Measurements from ENCODE around the gene CCDC187. TPM values are rescaled to one million over a fixed set of nuclear protein-coding genes. Genes with fewer than 3 reads are reported as not detected.

CCDC187 gene
- total and polyA plus RNA-seq, 2 of the 13 experiments (the other 11 are each of a cell fraction or from before 2014, with no cell fraction given): 0.03 to 0.13 TPM

DNA sequence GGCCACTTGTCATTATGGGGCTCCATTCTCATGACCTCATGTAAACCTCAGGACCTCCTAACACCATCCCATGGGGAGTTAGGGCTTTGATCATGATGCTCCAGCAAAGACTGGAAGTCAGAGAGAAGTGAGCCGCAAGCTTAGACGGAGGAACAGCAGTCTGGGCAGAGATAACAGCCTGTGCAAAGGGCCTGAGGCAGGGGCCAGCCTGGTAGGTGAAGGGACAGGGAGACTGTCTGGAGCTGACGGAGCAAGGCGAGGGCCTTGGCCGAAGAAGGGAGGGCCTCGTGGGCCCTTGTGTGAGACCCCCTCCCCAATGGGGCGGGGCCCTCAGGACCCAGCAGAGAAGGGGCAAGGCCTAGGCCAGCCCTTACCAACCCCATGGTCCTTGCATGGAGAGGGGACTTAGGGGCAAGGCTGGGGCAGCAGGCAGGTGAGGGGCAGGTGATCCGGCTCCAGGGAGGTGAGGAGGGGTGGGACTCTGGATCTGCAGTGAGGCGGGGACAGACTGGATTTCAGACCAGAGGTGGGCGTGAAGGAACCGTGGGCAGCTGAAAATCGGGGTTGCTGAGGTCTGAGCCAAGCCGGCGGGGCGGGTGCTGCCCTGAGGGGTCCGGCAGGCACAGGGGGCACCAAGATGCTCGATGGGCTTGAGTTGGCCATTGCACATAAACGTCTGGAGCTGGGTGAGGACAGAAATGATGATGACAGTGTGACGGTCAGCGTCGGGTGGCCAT is 40.8 kb upstream of the CCDC187 start (continued):
- TF ChIP-seq FLYWCH1 (CRISPR knock-in tag; IDR thresholded peaks at IDR 0.05) (0 out of 2 replicates have a peak, but pooled peaks have one; percentile 43), PCBP1 (IDR thresholded peaks at IDR 0.05; ENCODE audit: borderline replicate concordance, low read depth, low read length) (0 out of 2 replicates have a peak, but pooled peaks have one; percentile 16), ZMYM3 (CRISPR knock-in tag; IDR thresholded peaks at IDR 0.05) (peak; percentile 80)

DNA sequence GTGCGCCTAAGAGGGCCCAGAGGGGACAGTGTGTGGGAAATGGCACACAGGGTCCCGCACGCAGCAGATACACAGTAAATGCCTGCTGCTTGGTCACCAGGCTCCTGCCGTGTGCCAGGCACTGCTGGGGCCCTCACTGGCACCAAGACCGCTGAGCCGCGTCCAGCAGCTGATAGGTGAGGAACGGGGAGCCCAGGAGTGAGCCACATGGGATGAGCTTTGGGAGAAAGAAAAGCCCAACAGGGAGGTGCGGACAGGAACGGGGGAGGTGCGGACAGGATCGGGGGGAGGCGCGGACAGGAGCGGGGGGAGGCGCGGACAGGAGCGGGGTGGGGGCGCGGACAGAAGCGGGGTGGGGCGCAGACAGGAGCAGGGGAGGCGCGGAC is 40.0 kb upstream of the CCDC187 start:
- Histone ChIP-seq H3K27ac (ENCODE audit: extremely low read length, insufficient read depth, low read length) (no peak overlapping the region), H3K4me1 (ENCODE audit: insufficient read depth, low read length) (peaks cover 64% of the 10 kb centered on the region), H3K9me3 (ENCODE audit: low read length) (no peaks in the 10 kb centered on the region), H3K4me2 (ENCODE audit: low read depth, low read length) (no peak overlapping the region), H2AFZ (ENCODE audit: low read length) (no peak overlapping the region), H3K9ac (ENCODE audit: insufficient read depth, low read depth, low read length) (no peak overlapping the region), H3K79me2 (ENCODE audit: insufficient read depth, low read length) (no peaks in the 10 kb centered on the region), H4K20me1 (ENCODE audit: insufficient read depth, low read length) (no peaks in the 10 kb centered on the region), H3K36me3 (replicated peaks in 1 of 2; ENCODE audit: control insufficient read depth in 1 of 2, insufficient read depth in 2 of 2, low read length in 2 of 2) (no peaks in the 10 kb centered on the region), H3K4me3 (replicated peaks in 1 of 3; ENCODE audit: insufficient read depth in 1 of 3, low read depth in 2 of 3, low read length in 3 of 3) (no peak overlapping the region), H3K27me3 (ENCODE audit: control insufficient read depth in 1 of 2, insufficient read depth in 2 of 2, low read length in 2 of 2) (peaks cover 0 to 9% of the 10 kb centered on the region in 2 experiments; a peak in 2 of 5 replicates)
- WGBS (ENCODE audit: low lambda C conversion rate): 84% methylated on average over 24 of the region's 24 CpGs
- ChIA-PET POLR2A (interaction anchor here (2.9 kb wide), 1 partner anchor 19 kb away, joined by 73 read pairs; the partner anchor contains the start of gene DNLZ), CTCF (ENCODE audit: low intra/inter-chr PET ratio, low total read pairs) (no interaction called here)
- TF ChIP-seq, protein P1, sequence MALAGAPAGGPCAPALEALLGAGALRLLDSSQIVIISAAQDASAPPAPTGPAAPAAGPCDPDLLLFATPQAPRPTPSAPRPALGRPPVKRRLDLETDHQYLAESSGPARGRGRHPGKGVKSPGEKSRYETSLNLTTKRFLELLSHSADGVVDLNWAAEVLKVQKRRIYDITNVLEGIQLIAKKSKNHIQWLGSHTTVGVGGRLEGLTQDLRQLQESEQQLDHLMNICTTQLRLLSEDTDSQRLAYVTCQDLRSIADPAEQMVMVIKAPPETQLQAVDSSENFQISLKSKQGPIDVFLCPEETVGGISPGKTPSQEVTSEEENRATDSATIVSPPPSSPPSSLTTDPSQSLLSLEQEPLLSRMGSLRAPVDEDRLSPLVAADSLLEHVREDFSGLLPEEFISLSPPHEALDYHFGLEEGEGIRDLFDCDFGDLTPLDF (CRISPR knock-in tag; IDR thresholded peaks at IDR 0.05): no peak
- TF ChIP-seq EEA1 (CRISPR knock-in tag; IDR thresholded peaks at IDR 0.05; ENCODE audit: borderline replicate concordance) (no peak), PLRG1 (conservative IDR thresholded peaks at IDR 0.05) (no peak), ZSCAN12 (CRISPR knock-in tag; IDR thresholded peaks at IDR 0.05) (no peak), LCORL (IDR thresholded peaks at IDR 0.05) (no peak), LCORL (CRISPR knock-in tag; IDR thresholded peaks at IDR 0.05) (no peak), RORA (CRISPR knock-in tag; IDR thresholded peaks at IDR 0.05) (no peak), ZNF891 (CRISPR knock-in tag; IDR thresholded peaks at IDR 0.05) (no peak)
- TF ChIP-seq, protein P2, sequence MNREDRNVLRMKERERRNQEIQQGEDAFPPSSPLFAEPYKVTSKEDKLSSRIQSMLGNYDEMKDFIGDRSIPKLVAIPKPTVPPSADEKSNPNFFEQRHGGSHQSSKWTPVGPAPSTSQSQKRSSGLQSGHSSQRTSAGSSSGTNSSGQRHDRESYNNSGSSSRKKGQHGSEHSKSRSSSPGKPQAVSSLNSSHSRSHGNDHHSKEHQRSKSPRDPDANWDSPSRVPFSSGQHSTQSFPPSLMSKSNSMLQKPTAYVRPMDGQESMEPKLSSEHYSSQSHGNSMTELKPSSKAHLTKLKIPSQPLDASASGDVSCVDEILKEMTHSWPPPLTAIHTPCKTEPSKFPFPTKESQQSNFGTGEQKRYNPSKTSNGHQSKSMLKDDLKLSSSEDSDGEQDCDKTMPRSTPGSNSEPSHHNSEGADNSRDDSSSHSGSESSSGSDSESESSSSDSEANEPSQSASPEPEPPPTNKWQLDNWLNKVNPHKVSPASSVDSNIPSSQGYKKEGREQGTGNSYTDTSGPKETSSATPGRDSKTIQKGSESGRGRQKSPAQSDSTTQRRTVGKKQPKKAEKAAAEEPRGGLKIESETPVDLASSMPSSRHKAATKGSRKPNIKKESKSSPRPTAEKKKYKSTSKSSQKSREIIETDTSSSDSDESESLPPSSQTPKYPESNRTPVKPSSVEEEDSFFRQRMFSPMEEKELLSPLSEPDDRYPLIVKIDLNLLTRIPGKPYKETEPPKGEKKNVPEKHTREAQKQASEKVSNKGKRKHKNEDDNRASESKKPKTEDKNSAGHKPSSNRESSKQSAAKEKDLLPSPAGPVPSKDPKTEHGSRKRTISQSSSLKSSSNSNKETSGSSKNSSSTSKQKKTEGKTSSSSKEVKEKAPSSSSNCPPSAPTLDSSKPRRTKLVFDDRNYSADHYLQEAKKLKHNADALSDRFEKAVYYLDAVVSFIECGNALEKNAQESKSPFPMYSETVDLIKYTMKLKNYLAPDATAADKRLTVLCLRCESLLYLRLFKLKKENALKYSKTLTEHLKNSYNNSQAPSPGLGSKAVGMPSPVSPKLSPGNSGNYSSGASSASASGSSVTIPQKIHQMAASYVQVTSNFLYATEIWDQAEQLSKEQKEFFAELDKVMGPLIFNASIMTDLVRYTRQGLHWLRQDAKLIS (CRISPR knock-in tag; IDR thresholded peaks at IDR 0.05): no peak
- TF ChIP-seq, protein P3, sequence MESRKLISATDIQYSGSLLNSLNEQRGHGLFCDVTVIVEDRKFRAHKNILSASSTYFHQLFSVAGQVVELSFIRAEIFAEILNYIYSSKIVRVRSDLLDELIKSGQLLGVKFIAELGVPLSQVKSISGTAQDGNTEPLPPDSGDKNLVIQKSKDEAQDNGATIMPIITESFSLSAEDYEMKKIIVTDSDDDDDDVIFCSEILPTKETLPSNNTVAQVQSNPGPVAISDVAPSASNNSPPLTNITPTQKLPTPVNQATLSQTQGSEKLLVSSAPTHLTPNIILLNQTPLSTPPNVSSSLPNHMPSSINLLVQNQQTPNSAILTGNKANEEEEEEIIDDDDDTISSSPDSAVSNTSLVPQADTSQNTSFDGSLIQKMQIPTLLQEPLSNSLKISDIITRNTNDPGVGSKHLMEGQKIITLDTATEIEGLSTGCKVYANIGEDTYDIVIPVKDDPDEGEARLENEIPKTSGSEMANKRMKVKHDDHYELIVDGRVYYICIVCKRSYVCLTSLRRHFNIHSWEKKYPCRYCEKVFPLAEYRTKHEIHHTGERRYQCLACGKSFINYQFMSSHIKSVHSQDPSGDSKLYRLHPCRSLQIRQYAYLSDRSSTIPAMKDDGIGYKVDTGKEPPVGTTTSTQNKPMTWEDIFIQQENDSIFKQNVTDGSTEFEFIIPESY (CRISPR knock-in tag; IDR thresholded peaks at IDR 0.05): peak; percentile 47
- intact Hi-C loops (cut with micrococcal nuclease; ENCODE audit: unreplicated experiment): loop anchor here (2.0 kb wide), 1 partner anchor 19 kb away; the partner anchor contains the start of gene DNLZ
- DNase-seq (ENCODE audit: low spot score) (no peak), ATAC-seq (no peak), FAIRE-seq (no peak)
- no TSS peak for BruUV-seq (replicated peaks)
- in situ Hi-C loops (cut with HindIII; ENCODE audit: extremely low pct_ligation_motif_present, low pct_unique_long_range_greater_than_20kb): loop anchor here (25.0 kb wide), 1 partner anchor 293 kb away; no protein-coding TSS in a partner anchor
